GM12874 (cell line): ENCODE measurements around the gene CHST3.

Experiments
- TF ChIP-seq, protein P1 (sequence below): IDR thresholded peaks from 2 replicates; pipeline ENCODE4 v1.5.1; 2011; ENCODE audit warnings: low read depth, mild to moderate bottlenecking, control low read depth, low read length, moderate library complexity; ENCODE audit not compliant: insufficient read depth

Gene CHST3

DNA sequence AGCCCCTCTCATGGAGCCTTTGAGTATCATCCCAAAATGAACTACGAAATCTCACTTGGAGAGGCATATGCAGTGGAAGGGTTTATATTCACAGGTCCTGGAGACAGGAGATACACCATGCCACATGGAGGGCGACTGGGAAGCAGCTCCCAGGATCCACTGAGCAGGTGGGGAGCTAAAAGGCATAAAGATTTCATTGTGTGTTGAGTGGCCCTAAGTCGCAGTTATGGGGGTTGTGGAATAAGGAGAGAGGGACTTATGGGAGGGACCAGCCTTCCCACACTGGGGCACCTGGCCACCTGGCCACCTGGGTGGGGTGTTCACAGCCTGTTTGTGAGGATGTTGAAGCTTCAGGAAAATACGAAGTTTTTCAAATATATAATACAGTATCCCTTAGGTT lies 37.0 kb upstream of the CHST3 start:
- TF ChIP-seq, protein P1, sequence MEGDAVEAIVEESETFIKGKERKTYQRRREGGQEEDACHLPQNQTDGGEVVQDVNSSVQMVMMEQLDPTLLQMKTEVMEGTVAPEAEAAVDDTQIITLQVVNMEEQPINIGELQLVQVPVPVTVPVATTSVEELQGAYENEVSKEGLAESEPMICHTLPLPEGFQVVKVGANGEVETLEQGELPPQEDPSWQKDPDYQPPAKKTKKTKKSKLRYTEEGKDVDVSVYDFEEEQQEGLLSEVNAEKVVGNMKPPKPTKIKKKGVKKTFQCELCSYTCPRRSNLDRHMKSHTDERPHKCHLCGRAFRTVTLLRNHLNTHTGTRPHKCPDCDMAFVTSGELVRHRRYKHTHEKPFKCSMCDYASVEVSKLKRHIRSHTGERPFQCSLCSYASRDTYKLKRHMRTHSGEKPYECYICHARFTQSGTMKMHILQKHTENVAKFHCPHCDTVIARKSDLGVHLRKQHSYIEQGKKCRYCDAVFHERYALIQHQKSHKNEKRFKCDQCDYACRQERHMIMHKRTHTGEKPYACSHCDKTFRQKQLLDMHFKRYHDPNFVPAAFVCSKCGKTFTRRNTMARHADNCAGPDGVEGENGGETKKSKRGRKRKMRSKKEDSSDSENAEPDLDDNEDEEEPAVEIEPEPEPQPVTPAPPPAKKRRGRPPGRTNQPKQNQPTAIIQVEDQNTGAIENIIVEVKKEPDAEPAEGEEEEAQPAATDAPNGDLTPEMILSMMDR: no peak

GRCh38 chr10:71927776-71928592 lies 36.2 kb upstream of the CHST3 start:
- TF ChIP-seq, protein P1: no peak

- TF ChIP-seq, protein P1: no peak
Measured at GRCh38 chr10:71931295-71931694, 32.9 kb upstream of the CHST3 start.

- TF ChIP-seq, protein P1: no peak
Measured at GRCh38 chr10:71933651-71934050, 30.5 kb upstream of the CHST3 start.

- TF ChIP-seq, protein P1: no peak
Measured at GRCh38 chr10:71938211-71938610, 26.0 kb upstream of the CHST3 start.

GRCh38 chr10:71939304-71939703 lies 24.9 kb upstream of the CHST3 start:
- TF ChIP-seq, protein P1: no peak

GRCh38 chr10:71939861-71940474 lies 24.2 kb upstream of the CHST3 start:
- TF ChIP-seq, protein P1: no peak
